Muscle of back (tissue), 11 donors: ENCODE measurements around the gene BMP7. TPM values are rescaled to one million over a fixed set of nuclear protein-coding genes. Genes with fewer than 3 reads are reported as not detected.

ENCODE experiments used
- DNase-seq, 3 donors: peaks; one replicate each; pipeline versions ENCODE4 v3.0.0 to v3.0.0-alpha.2; 2013
- polyA plus RNA-seq, 10 donors: library from polyadenylated mRNA; unstranded; fragments of 120-200 nt; gene quantifications; one replicate each; pipeline ENCODE4 v1.2.1, GENCODE V29; 2013; ENCODE audit not compliant: insufficient read length in 10 of 10

The BMP7 gene
- polyA plus RNA-seq, 10 donors = 2.7 to 12.5 (median 3.5) TPM

DNA sequence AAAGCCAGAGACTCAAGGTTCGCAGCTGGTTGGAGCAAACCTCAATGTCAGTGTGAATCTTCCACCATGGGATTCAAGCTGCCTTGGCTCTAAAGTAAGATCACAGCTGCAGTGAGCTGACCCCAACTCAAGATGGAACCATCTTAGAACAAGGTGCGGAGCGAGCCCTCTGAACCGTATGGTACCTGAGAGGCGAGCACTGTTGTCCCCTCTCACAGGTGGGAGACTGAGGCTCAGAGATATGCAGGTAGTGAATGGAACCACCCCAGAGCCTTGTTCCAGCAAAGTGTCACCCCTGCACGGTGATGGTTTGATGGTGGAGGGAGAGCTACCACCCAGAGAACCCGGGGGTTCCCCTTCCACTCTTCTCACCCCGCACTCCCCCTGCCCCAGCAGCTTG, 52.5 kb downstream of the BMP7 start:
- DNase-seq = no peak

DNA sequence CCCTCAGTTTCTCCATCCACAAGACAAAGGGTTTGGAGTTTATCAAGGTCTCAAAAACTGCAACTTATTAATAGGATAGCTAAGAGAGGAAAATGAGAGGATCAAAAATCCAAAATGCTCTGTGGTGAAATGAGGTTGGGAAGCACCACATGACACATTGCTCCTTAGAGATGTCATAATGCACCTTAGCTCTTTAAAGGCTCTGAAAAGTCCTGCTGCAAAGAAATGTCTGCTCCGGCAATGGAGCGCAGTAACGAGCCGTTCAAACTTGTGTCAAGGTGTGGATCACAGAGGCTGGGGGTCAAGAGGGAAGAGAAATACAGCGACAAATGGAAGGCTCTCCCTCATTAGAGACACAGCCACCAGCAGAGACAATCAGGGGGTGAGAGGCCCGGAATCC, 53.1 kb downstream of the BMP7 start:
- DNase-seq = no peak

DNA sequence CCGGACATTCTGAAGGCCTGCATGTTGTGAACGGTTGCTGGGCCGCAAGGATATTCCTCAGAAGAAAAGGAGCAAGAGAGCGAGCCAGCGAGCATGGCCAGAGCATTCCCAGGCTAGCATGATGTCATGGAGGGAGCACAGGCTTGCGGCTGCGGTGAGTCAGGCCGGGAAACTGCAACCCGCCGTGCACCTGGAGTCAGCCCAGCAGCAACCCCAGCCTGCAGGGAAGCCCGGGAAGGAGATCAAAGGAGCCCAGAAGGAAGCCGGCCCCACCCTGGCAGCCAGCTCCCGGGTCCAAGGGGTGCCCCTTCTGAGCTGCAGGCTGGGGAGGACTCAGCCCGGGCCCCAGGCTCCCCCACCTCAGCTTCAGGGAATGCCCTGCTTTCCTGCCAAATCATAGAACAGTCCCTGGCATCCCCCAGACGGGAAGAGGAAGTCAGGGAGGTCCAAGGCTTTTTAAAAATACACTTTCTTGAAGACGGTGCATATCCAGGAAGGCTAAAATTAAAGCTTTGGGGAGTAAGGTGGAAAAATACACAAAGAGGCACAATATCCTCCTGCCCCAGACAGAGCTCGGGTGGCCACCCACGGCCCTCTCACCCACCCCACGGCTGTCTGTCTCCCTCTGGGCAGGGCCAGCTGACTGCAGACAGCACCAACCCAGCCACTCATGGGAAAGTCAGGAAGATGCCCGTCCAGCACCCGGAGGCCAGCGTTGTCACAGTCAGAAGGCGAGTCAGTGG, 53.7 kb downstream of the BMP7 start:
- peak; percentile 71 to 95 (median 90) for DNase-seq

DNA sequence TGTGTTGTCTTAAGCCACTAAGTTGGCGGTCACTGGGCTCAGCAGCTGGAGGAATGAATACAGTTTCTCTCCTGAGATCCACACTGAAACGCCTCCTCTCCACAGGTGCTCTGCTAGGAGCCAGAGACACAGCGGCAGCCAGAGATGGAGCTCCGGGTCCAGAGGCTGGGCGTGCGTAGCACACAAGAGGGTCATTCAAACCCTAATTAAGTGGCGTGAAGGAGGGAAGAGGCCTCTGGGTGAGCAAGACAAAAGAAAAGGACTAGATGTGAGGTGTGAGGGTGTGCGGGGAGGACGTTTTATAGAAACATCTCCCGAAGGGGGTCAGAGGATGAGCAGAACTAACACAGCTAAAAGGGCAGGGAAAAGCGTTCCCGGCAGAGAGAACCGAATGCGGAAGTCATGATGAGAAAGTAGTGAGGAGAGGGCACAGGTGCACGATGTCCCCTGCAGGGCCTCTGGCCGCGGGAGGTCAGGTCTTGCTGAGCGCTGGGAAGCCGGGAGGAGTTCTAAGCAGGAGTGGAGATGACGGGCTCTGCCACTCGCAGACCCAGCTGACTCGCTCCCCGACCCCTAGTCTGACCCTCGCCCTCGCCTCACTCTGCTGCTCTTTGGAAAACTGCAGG, 54.4 kb downstream of the BMP7 start:
- DNase-seq = peak in 2 of 3 donors; percentile 60 to 89

DNA sequence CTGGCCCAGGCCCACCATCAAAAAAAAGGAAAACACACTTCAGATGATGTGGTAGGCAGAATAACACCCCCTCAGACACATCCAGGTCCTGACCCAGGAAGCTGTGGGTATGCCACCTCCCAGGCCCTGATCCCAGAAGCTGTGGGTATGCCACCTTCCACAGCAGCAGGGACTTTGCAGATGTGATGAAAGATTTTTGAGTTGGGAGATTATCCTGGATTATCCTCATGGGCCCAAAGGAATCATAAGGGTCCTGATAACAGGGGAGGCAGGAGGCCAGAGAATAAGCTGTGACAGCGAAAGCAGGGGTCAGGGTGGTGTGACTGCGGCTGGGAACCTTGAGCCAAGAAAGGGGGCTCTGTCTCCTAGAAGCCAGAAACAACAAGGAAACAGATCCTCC, 55.0 kb downstream of the BMP7 start:
- no peak for DNase-seq

DNA sequence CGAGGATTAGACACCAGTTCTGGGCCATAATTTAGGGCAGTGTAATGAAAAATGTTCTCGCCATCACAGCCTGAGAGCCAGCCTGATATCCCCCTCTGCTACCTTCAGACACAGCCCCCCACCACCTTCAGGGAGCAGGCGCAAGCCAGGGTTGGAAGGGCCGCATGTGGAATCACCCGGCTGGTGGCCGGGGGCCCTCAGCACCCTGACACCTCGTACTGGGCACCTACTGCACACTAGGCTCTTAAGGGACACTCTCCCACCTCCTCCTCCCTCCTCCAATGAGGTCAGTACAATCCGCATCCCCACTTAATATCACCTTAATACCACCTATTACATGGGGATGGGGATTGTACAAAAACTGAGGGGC, 55.5 kb downstream of the BMP7 start:
- no peak for DNase-seq

DNA sequence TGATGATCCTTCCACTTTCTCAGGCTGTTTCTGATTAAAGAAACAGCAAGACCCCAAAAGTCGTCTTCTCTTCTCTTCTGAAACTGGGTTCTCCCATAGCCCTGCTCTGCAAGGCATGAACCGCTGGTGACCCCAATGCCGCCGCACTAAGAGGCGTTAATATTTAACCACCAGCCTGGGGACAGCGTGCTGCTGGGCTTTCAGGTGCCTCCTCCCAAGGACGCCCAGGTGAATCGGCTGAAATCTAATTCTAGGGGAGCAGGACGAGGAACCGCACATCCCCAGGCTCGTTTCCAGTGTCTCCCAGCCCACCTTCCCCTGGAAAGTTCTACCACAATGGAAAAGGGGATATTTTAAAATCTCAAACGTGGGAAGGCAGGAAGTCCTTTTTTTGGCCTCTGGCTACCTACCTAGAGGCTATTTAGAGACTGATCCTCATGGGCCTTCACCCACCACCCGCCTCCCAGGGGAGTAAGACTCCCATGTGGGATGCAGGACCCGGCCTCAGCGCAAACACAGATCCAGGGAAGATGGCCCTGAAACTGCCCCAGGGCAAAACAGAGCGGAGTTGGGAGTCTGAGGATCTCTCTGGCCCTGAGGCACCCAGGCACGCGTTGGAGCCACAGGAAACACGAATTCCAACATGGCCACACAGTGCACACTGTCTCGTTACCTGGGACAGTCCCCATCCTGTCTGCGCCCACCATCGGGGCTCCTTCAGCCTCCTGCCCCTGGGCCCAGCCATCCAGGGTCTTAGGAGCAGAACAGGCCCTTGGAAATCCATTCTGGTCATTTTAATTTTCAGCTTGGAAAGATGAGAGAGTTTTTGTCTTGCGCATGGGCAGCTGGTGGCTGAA, 56.2 kb downstream of the BMP7 start:
- DNase-seq = no peak

DNA sequence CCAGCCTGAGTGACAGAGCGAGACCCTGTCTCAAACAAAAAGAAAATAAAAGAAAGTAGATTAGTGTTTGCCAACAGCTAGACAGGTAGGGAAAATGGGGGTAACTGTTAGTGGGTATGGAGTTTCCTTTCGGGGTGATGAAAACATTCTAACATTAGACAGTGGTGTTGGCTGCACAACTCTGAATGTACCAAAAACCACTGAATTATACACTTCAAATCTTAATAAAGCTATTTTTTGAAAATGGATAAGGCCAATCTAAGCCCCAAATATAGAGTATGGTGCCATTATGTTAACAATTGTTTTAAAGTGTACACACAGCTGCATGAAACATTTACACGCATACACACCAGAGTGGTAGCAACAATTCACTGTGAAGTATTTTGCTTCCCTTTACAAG, 57.0 kb downstream of the BMP7 start:
- DNase-seq = no peak

DNA sequence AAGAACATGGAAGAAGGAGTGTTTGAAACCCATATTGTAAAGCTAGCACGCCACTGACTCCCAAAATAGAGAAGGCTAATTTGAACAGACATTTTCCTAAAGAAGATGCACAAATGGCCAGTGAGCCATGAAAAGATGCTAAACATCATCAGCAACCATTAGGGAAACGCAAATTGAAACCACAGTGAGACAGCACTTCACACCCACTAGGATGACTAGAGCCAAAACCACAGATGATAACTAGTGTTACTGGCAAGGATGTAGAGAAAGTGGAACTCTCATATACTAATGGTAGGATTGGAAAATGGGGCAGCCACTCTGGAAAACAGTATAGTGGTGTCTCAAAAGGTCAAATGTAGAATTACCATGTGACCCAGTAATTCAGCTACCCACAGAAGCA, 58.2 kb downstream of the BMP7 start:
- no peak for DNase-seq

DNA sequence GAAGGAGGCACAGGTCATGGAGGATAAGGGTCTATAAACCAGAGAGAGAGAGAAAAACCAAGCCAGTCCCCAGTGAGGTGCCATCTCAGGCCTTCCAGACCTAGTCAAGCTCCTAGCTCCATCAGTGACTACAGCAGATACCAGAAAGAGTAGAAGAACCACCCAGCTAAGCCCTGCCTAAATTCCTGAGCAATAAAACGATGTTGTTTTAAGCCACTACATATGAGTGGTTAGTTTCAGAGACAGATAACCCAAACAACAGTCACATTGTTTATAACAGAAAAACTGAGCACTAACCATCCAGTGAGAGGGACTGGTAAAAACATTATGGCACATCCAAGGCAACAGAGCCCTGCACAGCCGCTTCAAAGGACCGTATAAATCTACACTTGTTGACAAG, 59.2 kb downstream of the BMP7 start:
- DNase-seq = no peak

DNA sequence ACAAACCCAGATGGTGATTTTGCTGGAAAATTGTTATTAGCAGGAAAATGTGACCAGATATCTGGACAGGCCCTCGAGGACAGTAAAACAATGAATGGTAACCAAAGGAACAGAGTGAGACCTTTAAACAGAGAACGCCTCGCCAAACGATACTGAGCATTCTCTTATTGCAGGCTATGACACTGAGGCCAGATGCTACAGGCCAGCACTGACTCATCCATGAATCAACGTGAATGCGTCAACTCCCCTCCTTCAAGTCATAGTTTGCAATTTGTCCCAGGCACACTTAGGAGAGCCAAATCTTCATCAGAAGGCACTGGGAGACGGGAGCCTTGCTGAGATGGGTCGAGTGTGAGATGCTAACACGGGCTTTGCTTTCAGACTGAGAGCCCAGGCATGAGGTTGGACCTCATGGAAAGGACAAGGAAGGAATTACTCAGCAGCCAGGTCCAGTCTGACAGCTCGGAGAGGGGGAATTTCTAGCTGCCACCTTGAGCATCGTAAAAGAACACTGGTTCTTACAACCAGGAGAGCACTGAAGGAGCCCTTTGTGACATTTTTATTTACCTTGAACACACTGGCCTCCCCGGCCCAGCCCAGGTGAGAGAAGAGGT, 60.7 kb downstream of the BMP7 start:
- DNase-seq = peak in 2 of 3 donors; percentile 40 to 59

DNA sequence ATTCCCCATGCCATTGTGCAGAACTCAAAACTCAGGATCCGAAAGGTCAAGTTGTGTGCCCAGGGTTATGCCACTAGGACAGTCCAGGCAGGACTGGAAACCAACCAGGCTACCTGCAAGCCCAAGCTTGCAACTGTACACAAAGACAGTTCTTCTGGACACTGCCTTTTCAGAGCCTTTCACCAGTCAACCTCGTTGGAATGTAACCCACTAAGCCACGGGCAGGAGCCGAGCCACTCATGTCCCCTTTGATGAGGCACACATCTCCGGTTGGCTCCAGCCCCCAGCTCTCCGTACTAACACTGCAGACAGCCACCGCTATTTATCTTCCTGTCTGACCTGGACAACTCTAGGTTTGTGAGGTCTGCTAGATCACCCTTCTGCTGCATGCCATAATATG, 62.5 kb downstream of the BMP7 start:
- no peak for DNase-seq

DNA sequence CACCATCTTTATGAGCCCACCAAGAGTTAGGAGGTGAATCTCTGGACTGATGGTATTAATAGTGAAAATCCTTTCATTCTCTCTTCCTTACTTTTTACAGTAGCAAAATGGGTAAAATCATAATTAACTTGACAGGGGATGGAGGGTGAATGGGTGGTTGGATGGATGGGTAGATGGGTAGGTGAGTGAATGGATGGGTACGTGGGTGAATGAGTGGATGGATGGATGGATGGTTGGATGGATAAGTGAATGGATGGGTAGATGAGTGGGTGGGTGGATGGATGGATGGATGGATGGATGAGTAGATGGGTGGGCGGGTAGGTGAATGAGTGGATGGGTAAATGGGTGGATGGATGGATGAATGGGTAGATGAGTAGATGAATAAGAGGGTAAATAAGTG, 63.2 kb downstream of the BMP7 start:
- DNase-seq = no peak

DNA sequence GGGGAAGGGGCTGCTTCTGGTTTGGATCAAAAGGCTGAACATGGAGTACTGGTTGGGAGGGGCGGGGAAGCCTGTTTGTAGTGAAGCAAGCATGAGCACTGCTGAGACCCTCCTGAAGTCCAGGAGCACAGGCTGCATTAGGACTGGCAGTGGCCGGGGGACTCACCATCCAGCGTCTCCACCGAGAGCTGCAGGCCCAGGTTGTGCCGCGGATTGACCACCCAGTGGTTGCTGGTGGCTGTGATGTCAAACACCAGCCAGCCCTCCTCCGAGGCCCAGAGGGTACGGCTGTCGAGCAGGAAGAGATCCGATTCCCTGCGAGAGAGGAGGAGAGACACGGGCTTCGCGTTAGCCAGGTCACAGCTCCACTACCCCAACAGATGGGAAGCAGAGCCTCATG, 64.1 kb downstream of the BMP7 start:
- no peak for DNase-seq

DNA sequence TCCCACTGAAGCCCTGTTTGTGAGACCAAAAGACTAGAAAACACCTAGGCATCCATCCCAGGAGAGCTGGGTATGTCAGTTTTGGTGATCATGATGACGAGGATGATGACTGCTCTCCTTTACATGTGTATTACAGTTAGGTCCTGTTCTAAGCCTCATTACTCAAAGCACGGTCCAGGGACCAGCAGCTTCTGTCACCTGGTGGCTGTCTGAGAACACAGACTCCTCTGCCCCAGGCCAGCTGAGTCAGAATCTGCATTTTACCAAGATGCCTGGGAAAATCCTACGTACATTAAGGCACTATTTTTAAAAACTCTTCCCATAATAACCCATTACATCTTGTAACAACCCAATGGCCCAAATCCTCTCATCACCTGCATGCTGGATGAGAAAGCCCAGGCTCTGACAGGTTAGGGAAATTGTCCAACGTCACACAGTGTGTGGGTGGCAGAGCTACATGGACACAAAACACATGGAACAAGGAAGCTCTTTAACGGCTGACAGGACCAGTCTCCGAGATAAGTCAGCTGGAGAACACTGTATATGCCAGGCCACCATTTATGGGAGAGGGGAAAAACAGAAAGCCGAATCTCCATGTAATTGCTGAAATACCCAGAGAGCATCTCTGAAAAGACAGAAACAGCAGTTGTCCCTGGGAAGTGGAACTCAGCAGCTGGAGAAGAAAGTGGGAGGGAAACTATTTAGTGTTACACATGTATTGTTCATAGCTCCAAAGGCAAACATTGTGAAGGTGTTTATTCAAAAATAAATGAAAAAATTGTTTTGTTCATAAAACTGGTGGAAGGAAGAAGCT, 65.4 kb downstream of the BMP7 start:
- DNase-seq = peak in 1 of 3 donors; percentile 19

DNA sequence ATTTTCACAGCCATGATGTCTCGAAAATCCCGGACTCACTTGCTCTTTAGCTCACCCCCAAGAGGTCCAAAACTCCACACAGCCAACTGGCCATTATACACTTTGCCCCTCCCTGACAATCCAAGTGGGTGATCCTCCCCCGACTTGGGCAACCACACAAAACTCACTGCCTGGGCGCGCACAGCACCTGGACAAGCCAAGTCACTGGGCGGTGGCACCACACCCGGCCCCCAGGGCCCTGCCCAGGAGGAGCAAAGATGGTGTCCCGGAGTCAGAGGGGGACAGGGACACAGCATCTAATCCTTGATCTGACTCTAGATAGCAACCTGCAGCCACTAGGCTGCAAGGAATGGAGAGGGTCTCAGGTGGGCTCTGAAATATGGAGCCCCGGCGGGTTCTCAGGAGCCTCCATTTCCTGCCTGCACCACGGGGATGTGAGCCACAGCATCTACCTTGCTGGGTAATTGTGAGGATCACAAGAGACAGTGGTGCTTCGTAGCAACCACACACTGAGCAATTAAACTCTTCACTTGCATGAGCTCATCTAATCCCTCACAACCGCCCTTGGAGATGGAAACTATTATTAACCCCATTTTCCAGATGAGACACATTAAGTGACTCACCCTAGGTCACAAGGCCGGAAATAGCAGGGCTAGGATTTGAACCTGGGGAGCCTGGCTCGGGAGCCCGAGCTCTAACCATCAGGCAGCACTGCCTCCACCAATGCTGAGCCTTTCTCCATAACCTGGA, 66.6 kb downstream of the BMP7 start:
- DNase-seq = no peak

DNA sequence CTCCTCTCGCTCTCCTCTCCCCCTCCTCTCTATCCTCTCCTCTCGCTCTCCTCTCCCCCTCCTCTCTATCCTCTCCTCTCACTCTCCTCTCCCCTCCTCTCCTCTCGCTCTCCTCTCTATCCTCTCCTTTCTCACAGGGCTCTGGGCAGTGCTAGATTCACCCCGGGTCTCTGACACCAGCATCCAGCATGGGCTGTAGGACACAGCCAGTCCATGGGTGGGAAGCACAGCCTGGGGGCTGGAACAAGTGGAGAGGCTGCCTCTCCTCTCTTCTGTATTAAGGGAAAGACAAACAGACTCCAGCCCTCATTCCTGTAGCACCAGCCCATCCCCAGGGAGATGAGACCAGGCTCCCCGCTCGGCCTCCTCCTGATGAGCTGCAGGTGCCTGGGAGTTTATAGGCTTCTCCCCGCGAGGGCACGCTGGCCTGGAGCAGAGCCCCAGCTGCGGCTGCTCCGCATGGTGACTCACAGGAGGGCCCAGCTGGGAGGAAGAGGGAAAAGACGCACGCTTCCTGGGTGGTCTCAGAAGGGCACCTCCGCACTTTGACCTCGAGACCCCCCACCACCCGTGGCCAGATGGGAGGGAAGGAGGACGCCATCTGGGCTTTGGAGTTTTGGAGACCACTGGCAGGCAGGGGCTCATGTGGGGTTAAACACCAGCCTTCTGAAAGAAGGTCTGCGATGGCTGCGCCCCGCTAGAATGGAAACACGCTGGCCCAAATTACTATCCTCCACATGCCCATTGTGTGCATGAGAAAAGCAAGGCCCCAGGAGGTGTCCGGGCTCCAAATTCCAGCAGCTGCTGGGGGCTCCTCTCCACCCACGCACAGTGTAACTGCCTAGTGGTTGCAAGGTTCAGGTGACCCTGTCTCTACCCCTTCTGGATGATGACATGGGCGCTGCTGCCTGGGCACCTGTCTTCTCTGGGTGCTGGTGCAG, 68.0 kb downstream of the BMP7 start:
- no peak for DNase-seq

DNA sequence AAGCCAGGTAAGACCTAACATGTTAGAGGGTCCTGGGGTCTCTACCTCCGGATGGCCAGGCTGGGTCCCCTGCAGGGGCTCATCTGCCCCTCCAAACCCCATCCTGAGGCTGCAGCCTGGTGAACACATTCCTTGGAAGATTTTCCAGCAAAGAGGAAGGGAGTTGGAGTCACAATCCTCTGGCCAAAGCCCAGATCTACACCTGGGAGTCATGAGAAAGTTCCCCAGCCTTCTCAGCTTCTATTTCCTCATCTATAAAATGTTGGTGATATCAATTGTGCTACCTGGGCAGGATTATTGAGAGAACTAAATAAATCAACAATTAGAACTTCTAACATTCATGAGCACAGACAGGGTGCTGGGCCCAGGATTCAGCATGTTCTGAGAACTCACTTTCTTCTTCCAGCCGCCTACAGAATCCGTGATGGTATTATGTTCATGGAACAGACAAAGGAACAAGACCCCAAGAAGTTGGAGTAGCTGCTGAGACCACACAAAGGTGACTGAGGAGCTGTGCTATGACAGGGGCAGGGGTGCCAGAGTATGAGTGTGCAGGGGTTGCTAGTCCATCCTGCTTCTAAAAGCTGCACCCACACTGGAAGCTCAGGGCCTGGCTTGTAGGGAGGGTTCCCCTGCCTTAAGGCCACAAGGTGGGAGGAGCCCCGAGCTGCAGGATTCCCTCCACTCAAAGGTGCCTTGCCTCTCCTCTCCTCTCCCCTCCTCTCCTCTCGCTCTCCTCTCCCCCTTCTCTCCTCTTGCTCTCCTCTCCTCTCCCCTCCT, 68.9 kb downstream of the BMP7 start:
- DNase-seq = no peak
